Muscle layer of colon (tissue), 2 donors: Measurements from ENCODE around the gene VAT1L.

Experiments used
- H3K27ac ChIP-seq: one replicate; pipeline ENCODE4 v1.7.0; 2013; ENCODE audit warnings: low read depth, mild to moderate bottlenecking, low read length, moderate library complexity
- H3K27me3 ChIP-seq, 2 donors: one replicate each; pipeline ENCODE4 v1.7.0; 2013; ENCODE audit warnings: low read length in 2 of 2, mild to moderate bottlenecking in 2 of 2; ENCODE audit not compliant: insufficient read depth in 2 of 2, control insufficient read depth in 1 of 2
- H3K36me3 ChIP-seq: one replicate; pipeline ENCODE4 v1.7.0; 2013; ENCODE audit warnings: mild to moderate bottlenecking, low read length; ENCODE audit not compliant: insufficient read depth
- H3K4me1 ChIP-seq: one replicate; pipeline ENCODE4 v1.7.0; 2013; ENCODE audit warnings: mild to moderate bottlenecking, low read length; ENCODE audit not compliant: insufficient read depth
- H3K4me3 ChIP-seq, 2 donors: one replicate each; pipeline ENCODE4 v1.7.0; 2013; ENCODE audit warnings: low read length in 2 of 2, low read depth in 1 of 2, mild to moderate bottlenecking in 1 of 2, moderate library complexity in 1 of 2
- H3K9ac ChIP-seq: one replicate; pipeline ENCODE4 v1.7.0; 2013; ENCODE audit warnings: low read length
- H3K9me3 ChIP-seq: one replicate; pipeline ENCODE4 v1.7.0; 2013; ENCODE audit warnings: mild to moderate bottlenecking, low read length
- donor health status: abdominal sarcoma.
- donor health status: Adenocarcinoma of cecum.

Gene VAT1L

GRCh38 chr16:77807021-77807420, 18.7 kb downstream of the VAT1L start:
- Histone ChIP-seq H3K27me3 (no peaks in the 10 kb centered on the region), H3K4me3 (no peak overlapping the region), H3K4me1 (no peaks in the 10 kb centered on the region), H3K27ac (no peak overlapping the region), H3K9me3 (no peaks in the 10 kb centered on the region), H3K9ac (no peak overlapping the region), H3K36me3 (no peaks in the 10 kb centered on the region)

GRCh38 chr16:77812856-77813500, 24.6 kb downstream of the VAT1L start:
- no peaks in the 10 kb centered on the region for H3K9me3 ChIP-seq
- H3K27me3 ChIP-seq, result no peaks in the 10 kb centered on the region

GRCh38 chr16:77816293-77816692, 27.9 kb downstream of the VAT1L start:
- no peaks in the 10 kb centered on the region for H3K9me3 ChIP-seq
- H3K36me3 ChIP-seq, result no peaks in the 10 kb centered on the region
- no peak overlapping the region for H3K9ac ChIP-seq
- H3K27ac ChIP-seq, result no peak overlapping the region
- H3K4me3 ChIP-seq, result no peak overlapping the region
- H3K4me1 ChIP-seq, result no peaks in the 10 kb centered on the region
- no peaks in the 10 kb centered on the region for H3K27me3 ChIP-seq

More at GRCh38 chr16:77812856-77813500, 24.6 kb downstream of the VAT1L start:
- Histone ChIP-seq H3K36me3 (no peaks in the 10 kb centered on the region), H3K4me1 (no peaks in the 10 kb centered on the region), H3K9ac (no peak overlapping the region), H3K4me3 (no peak overlapping the region), H3K27ac (no peak overlapping the region)

- H3K36me3 ChIP-seq, result no peaks in the 10 kb centered on the region
- no peaks in the 10 kb centered on the region for H3K4me1 ChIP-seq
- no peak overlapping the region for H3K4me3 ChIP-seq
- H3K9me3 ChIP-seq, result no peaks in the 10 kb centered on the region
- no peaks in the 10 kb centered on the region for H3K27me3 ChIP-seq
- no peak overlapping the region for H3K27ac ChIP-seq
- no peak overlapping the region for H3K9ac ChIP-seq
Measured at GRCh38 chr16:77820340-77820739, 32.0 kb downstream of the VAT1L start.

- H3K4me1 ChIP-seq, result no peaks in the 10 kb centered on the region
Measured at GRCh38 chr16:77822661-77823060, 34.3 kb downstream of the VAT1L start.

GRCh38 chr16:77823067-77823466, 34.7 kb downstream of the VAT1L start:
- Histone ChIP-seq H3K4me3 (no peak overlapping the region), H3K9me3 (no peaks in the 10 kb centered on the region), H3K27ac (no peak overlapping the region), H3K27me3 (no peaks in the 10 kb centered on the region), H3K9ac (no peak overlapping the region), H3K36me3 (no peaks in the 10 kb centered on the region), H3K4me1 (no peaks in the 10 kb centered on the region)

More at GRCh38 chr16:77822661-77823060, 34.3 kb downstream of the VAT1L start:
- H3K9ac ChIP-seq, result no peak overlapping the region
- no peaks in the 10 kb centered on the region for H3K36me3 ChIP-seq
- H3K27me3 ChIP-seq, result no peaks in the 10 kb centered on the region
- no peak overlapping the region for H3K4me3 ChIP-seq
- no peak overlapping the region for H3K27ac ChIP-seq
- H3K9me3 ChIP-seq, result no peaks in the 10 kb centered on the region

- no peak overlapping the region for H3K4me3 ChIP-seq
- H3K27ac ChIP-seq, result no peak overlapping the region
- H3K36me3 ChIP-seq, result no peaks in the 10 kb centered on the region
- no peak overlapping the region for H3K9ac ChIP-seq
- no peaks in the 10 kb centered on the region for H3K9me3 ChIP-seq
- no peaks in the 10 kb centered on the region for H3K27me3 ChIP-seq
- H3K4me1 ChIP-seq, result no peaks in the 10 kb centered on the region
Measured at GRCh38 chr16:77825196-77825595, 36.8 kb downstream of the VAT1L start.

- Histone ChIP-seq H3K27me3 (no peaks in the 10 kb centered on the region), H3K4me1 (no peaks in the 10 kb centered on the region), H3K9ac (no peak overlapping the region), H3K36me3 (no peaks in the 10 kb centered on the region), H3K27ac (no peak overlapping the region), H3K4me3 (no peak overlapping the region), H3K9me3 (no peaks in the 10 kb centered on the region)
Measured at GRCh38 chr16:77827032-77827431, 38.7 kb downstream of the VAT1L start.

GRCh38 chr16:77833921-77834634, 45.7 kb downstream of the VAT1L start:
- no peak overlapping the region for H3K4me3 ChIP-seq
- H3K4me1 ChIP-seq, result no peaks in the 10 kb centered on the region
- H3K9ac ChIP-seq, result no peak overlapping the region
- H3K27me3 ChIP-seq, result no peaks in the 10 kb centered on the region
- no peaks in the 10 kb centered on the region for H3K36me3 ChIP-seq
- no peak overlapping the region for H3K27ac ChIP-seq
- no peaks in the 10 kb centered on the region for H3K9me3 ChIP-seq

GRCh38 chr16:77834635-77835540, 46.5 kb downstream of the VAT1L start:
- no peak overlapping the region for H3K27ac ChIP-seq
- H3K36me3 ChIP-seq, result no peaks in the 10 kb centered on the region
- H3K4me1 ChIP-seq, result no peaks in the 10 kb centered on the region
- H3K9me3 ChIP-seq, result no peaks in the 10 kb centered on the region
- H3K27me3 ChIP-seq, result no peaks in the 10 kb centered on the region
- no peak overlapping the region for H3K4me3 ChIP-seq
- no peak overlapping the region for H3K9ac ChIP-seq

- H3K36me3 ChIP-seq, result no peaks in the 10 kb centered on the region
- no peak overlapping the region for H3K9ac ChIP-seq
- no peaks in the 10 kb centered on the region for H3K4me1 ChIP-seq
- H3K9me3 ChIP-seq, result no peaks in the 10 kb centered on the region
- no peak overlapping the region for H3K27ac ChIP-seq
- H3K27me3 ChIP-seq, result no peaks in the 10 kb centered on the region
- no peak overlapping the region for H3K4me3 ChIP-seq
Measured at GRCh38 chr16:77836801-77837200, 48.4 kb downstream of the VAT1L start.
